ENCODE measurements around the gene SP3.

Gene SP3

DNA sequence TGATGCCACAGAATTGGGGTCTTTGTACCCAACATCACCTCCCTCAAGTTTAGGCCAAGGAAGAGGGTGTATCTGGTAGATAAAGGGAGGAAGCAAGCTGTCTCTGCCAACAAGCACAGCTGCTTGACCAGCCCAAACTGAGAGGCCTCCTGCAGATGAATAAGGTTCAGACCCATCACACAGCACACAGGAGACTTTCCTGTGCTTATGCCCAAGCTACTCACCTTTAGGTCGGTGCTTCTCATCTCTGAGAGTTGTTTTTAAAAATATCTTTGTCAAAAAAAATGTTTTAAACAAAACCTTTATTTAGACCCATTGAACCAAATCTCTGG is 24.7 kb upstream of the SP3 start:
- no peak for DNase-seq (ENCODE audit: low spot score)
- no peak for TF ChIP-seq CTCF (IDR thresholded peaks at IDR 0.05)
- Histone ChIP-seq H3K27ac (peak overlapping the region; percentile 84 to 89), H3K4me3 (peak overlapping the region; percentile 6)

GRCh38 chr2:173989160-173989883 is 24.1 kb upstream of the SP3 start:
- no peak for DNase-seq (ENCODE audit: low spot score)
- peak overlapping the region; percentile 6 for H3K4me3 ChIP-seq
- TF ChIP-seq CTCF (IDR thresholded peaks at IDR 0.05) = peak; percentile 15
- H3K27ac ChIP-seq = peak overlapping the region; percentile 84 to 89

GRCh38 chr2:173986805-173987204 is 21.6 kb upstream of the SP3 start:
- peak overlapping the region; percentile 50 to 71 for H3K27ac ChIP-seq
- no peak for DNase-seq (ENCODE audit: low spot score)
- H3K4me3 ChIP-seq = no peak overlapping the region
- TF ChIP-seq CTCF (IDR thresholded peaks at IDR 0.05) = no peak

GRCh38 chr2:173985605-173985992 is 20.4 kb upstream of the SP3 start:
- no peak for DNase-seq (ENCODE audit: low spot score)
- TF ChIP-seq CTCF (IDR thresholded peaks at IDR 0.05) = no peak

DNA sequence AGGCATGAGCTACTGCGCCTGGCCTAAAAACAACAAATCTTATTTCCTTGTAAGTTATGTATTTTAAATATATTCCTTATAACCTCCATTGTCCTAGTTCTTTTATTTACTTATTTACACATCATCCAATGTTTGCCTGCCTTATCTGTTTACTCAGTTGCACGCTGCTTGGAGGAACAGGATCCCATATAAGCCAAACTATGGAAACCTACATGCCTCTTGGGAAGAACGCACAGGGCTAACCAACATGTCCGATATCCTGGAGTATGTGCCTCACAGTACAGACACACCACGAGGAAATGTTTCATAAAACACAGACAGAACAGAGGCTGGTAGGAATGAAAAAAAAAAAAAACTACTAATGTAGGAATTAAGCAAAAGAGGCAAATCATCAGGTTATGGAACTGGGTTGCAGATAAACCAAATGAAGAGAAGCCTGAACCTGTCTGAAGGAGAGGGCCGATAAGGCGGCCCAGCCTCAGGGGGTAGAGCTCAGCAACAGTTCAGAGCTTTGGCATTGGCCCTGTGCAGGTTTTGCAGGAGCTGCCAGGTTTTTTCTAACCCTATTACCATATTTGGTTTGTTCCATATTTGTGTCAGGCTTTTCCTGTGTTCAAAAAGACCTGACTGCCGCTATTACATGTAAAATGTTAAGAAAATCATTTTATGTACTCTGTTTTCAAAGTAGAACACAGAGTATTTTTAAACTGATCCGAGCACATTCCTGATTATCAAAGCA is 19.9 kb upstream of the SP3 start:
- peak overlapping the region; percentile 50 to 71 for H3K27ac ChIP-seq
- no peak overlapping the region for H3K4me3 ChIP-seq
- TF ChIP-seq CTCF (IDR thresholded peaks at IDR 0.05) = no peak
- no peak for DNase-seq (ENCODE audit: low spot score)

More at GRCh38 chr2:173985605-173985992, 20.4 kb upstream of the SP3 start:
- Histone ChIP-seq H3K27ac (peak overlapping the region; percentile 50 to 71), H3K4me3 (no peak overlapping the region)

- Histone ChIP-seq H3K27ac (peak overlapping the region; percentile 50 to 77), H3K4me3 (peak overlapping the region; percentile 7)
- DNase-seq (ENCODE audit: low spot score) = no peak
- TF ChIP-seq CTCF (IDR thresholded peaks at IDR 0.05) = no peak
Observed at GRCh38 chr2:173983391-173983871, 18.3 kb upstream of the SP3 start.

DNA sequence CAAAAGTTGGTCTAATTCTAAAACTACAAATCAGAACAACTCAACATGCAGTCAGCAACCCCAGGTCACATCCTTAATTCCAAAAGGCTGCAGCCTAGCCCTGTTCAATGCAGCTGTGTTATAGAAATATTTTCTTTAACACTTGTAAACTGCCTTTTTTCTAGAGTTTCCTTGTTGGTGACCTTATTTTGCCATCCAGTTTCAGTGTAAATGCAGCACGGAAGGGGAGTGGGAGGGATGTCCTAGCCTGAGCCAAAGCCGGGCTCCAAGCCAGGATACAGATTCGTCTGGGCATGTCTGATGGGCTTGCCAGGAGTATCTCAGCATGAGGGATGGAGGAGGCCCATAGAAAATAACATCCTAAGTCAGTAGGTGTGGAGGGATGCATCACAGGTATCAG is 17.7 kb upstream of the SP3 start:
- Histone ChIP-seq H3K4me3 (no peak overlapping the region), H3K27ac (peak overlapping the region; percentile 50 to 77)
- TF ChIP-seq CTCF (IDR thresholded peaks at IDR 0.05) = no peak
- no peak for DNase-seq (ENCODE audit: low spot score)

All from coronary artery (tissue), 2 donors.